DND-41 (cell line): Measurements from ENCODE around the gene MTO1.

ENCODE experiments used
- CTCF ChIP-seq: IDR thresholded peaks from 2 replicates; pipeline ENCODE4 v1.5.1; 2012; ENCODE audit warnings: borderline replicate concordance, low read length, moderate library complexity, mild to moderate bottlenecking; ENCODE audit not compliant: poor library complexity, severe bottlenecking; ENCODE audit errors: extremely low read depth
- EZH2 ChIP-seq: IDR thresholded peaks from 3 replicates; pipeline ENCODE4 v1.6.1; 2012; ENCODE audit warnings: borderline replicate concordance, low read depth, mild to moderate bottlenecking, moderate library complexity, low read length, inconsistent platforms; ENCODE audit not compliant: severe bottlenecking

- no peak for TF ChIP-seq CTCF
- no peak for TF ChIP-seq EZH2
Measured at GRCh38 chr6:73443555-73443954, 18.0 kb upstream of the MTO1 start.
